ENCODE data around the gene OLFM1. TPM values are rescaled to one million over a fixed set of nuclear protein-coding genes. Genes with fewer than 3 reads are reported as not detected.
"Not testable (repeated sequence)": the region's sequence is repeated elsewhere in the genome, so short reads cannot be mapped to it uniquely, and the experiment has no call there.

Gene OLFM1
- total RNA-seq, 4 donors from 2014 or later: 0.64 to 17.5 (median 10.9) TPM

DNA sequence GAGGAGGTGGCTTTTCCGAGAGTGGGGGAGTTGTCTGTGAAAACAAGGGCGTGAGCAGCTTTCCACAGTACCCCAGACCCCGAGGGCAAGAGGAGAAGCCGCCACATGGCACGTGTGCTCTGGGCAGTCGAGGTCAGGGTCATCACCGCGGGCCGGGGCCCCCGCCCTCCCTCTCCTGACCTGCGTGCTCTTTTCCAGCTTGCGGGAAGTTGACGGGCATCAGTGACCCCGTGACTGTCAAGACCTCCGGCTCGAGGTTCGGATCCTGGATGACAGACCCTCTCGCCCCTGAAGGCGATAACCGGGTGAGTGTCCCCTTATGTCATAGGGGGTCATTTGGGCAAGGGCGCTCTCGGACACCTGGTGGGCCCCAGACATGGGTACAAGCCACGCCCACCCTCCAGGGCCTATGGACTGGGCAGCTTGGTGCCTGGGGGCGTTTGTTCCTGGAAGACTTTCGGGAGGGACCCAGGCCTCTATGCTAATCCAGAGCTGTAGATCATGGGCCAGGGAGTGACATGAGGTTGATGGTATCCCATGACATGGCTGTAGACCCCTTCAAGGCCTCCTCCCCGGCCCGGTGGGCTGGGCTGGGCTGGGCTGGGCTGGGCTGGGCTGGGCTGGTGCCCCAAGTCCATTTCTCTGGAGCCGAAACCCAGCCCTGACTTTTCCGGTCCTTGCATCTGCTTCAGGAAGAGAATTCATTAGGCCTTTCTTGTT, 19.2 kb downstream of the OLFM1 start:
- Histone ChIP-seq H3K4me3 (no peak overlapping the region), H3K27me3 (peaks cover 0 to 88% (median 3%) of the 10 kb centered on the region in 4 donors), H3K27ac (no peak overlapping the region), H3K36me3 (no peaks in the 10 kb centered on the region), H3K4me1 (peaks cover 0 to 18% (median 0%) of the 10 kb centered on the region in 3 donors), H3K9me3 (no peaks in the 10 kb centered on the region)
- no peak for TF ChIP-seq CTCF (IDR thresholded peaks at IDR 0.05)
- no peak for TF ChIP-seq POLR2A (IDR thresholded peaks at IDR 0.05)
- 73 to 100% methylated on average over 5 to 7 of the region's 29 CpGs for WGBS, 2 donors
- DNase-seq: no peak
- intact Hi-C loops (cut with DNase I): no loop called here

DNA sequence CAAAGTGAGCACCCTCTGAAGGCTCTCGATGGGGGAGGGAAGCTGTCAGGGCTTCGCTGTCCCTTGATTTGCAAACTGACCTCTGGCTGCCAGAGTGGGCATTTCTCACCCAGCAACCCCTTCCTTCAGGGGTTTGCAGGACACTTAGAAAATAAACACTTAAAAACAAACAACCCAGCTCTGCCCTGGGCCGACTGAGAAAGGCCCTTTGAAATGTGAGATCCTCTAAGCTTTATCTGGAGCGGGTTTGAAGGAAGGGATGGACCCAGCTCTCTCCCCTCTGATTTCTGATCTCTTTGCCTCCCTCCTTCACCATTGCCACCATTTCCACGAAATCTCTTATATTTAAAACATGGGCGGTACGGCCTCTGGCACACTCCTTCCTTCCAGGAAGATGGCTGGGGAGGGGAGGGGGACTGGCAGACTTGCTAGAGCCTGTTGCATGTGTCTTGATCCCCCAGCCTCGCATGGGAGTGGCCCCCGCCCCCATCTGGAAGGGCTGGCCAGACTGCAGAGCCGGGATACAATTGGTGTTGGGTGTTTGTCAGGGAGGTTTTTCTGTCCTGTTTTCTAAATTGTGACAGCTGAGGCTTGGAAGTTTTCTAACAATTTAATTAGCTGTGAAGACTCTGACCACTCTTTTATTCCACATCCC, 20.2 kb downstream of the OLFM1 start:
- H3K36me3 ChIP-seq: no peaks in the 10 kb centered on the region
- H3K4me1 ChIP-seq: peaks cover 0 to 14% (median 0%) of the 10 kb centered on the region in 3 donors
- no peaks in the 10 kb centered on the region for H3K9me3 ChIP-seq
- TF ChIP-seq POLR2A (IDR thresholded peaks at IDR 0.05) (no peak), CTCF (IDR thresholded peaks at IDR 0.05) (no peak)
- WGBS, 2 donors: 49 to 52% methylated on average over 5 to 10 of the region's 10 CpGs
- intact Hi-C loops (cut with DNase I): no loop called here
- no peak overlapping the region for H3K4me3 ChIP-seq
- H3K27me3 ChIP-seq: peaks cover 0 to 84% (median 3%) of the 10 kb centered on the region in 4 donors
- H3K27ac ChIP-seq: no peak overlapping the region
- DNase-seq: no peak

DNA sequence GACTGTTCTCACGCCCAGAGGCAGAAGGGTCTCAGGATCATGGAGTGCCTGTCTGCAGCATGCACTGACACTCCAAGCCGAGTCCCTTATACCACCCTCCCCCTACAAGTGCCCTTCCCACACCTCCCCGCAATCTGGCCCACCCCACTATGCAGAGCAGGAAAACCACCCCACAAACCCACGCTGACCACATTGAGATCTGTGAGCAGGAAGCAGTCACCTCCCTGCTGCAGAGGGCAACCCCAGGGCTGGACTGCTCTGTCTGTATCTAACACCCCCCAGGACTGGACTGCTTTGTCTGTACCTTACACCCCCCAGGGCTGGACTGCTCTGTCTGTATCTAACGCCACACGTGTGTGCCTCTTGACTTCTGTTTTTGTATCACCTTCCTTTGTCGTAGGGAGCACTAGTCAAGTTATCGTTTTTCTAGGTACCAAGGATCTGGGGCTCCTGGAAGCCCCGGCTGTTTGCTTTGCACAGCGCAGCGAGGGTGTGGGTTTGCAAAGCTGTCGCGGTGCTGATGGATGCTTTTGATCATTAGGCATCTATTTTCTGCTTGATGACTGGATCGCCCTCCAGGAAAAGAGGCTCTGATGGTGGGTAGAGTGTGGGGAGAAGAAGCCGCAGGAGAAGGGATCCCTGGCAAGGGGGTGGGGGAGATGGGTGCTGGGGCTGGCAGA, 21.5 kb downstream of the OLFM1 start:
- H3K27me3 ChIP-seq: peaks cover 0 to 73% (median 3%) of the 10 kb centered on the region in 4 donors
- H3K4me1 ChIP-seq: peaks cover 0 to 2% (median 0%) of the 10 kb centered on the region in 3 donors
- WGBS, 2 donors: 55 to 71% methylated on average over 9 to 14 of the region's 15 CpGs
- no peak overlapping the region for H3K27ac ChIP-seq
- H3K4me3 ChIP-seq: no peak overlapping the region
- H3K9me3 ChIP-seq: no peaks in the 10 kb centered on the region
- no peak for DNase-seq
- intact Hi-C loops (cut with DNase I): no loop called here
- no peak for TF ChIP-seq CTCF (IDR thresholded peaks at IDR 0.05)
- TF ChIP-seq POLR2A (IDR thresholded peaks at IDR 0.05): no peak
- no peaks in the 10 kb centered on the region for H3K36me3 ChIP-seq

DNA sequence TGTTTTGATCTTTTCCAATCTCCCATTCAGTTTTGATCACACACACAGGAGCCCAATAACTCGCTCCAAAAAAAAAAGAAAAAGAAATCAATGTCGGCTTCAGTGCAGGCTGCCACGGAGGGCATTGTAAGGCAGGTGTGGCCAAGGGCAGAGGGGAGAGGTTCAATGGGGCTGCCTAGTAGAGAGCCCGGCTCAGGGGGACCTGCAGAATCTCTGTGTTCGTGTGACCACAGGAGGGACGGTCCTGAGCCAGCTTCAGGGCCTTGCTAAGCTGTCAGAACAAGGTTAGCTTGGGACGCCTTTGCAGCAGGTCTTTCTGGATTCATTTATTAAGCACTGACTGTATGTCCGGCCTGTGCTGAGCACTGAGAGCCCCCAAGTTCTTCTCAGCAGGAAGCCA, 22.2 kb downstream of the OLFM1 start:
- no peak for DNase-seq
- WGBS, 2 donors: 73 to 87% methylated on average over 8 of the region's 8 CpGs
- Histone ChIP-seq H3K4me1 (no peaks in the 10 kb centered on the region), H3K27me3 (peaks cover 0 to 66% (median 3%) of the 10 kb centered on the region in 4 donors), H3K27ac (no peak overlapping the region), H3K9me3 (no peaks in the 10 kb centered on the region), H3K36me3 (no peaks in the 10 kb centered on the region), H3K4me3 (no peak overlapping the region)
- TF ChIP-seq CTCF (IDR thresholded peaks at IDR 0.05): no peak
- TF ChIP-seq POLR2A (IDR thresholded peaks at IDR 0.05): no peak
- intact Hi-C loops (cut with DNase I): no loop called here

- TF ChIP-seq POLR2A (IDR thresholded peaks at IDR 0.05) (no peak), CTCF (IDR thresholded peaks at IDR 0.05) (no peak)
- peaks cover 0 to 59% (median 3%) of the 10 kb centered on the region in 4 donors for H3K27me3 ChIP-seq
- no peaks in the 10 kb centered on the region for H3K4me1 ChIP-seq
- no peaks in the 10 kb centered on the region for H3K36me3 ChIP-seq
- DNase-seq: no peak
- intact Hi-C loops (cut with DNase I): no loop called here
- no peak overlapping the region for H3K4me3 ChIP-seq
- H3K9me3 ChIP-seq: no peaks in the 10 kb centered on the region
- no peak overlapping the region for H3K27ac ChIP-seq
- WGBS, 2 donors: 66 to 68% methylated on average over 13 to 14 of the region's 14 CpGs
Observed at GRCh38 chr9:135110416-135110815, 22.9 kb downstream of the OLFM1 start.

- H3K9me3 ChIP-seq, DNase-seq: not testable (repeated sequence)
Observed at GRCh38 chr9:135111600-135111999, 24.1 kb downstream of the OLFM1 start.

More at GRCh38 chr9:135111600-135111999, 24.1 kb downstream of the OLFM1 start:
- H3K4me1 ChIP-seq; H3K27ac ChIP-seq; H3K36me3 ChIP-seq; intact Hi-C loops (cut with DNase I); H3K4me3 ChIP-seq: not testable (repeated sequence)
- peaks cover 0 to 47% (median 3%) of the 10 kb centered on the region in 4 donors for H3K27me3 ChIP-seq
- 75 to 83% methylated on average over 9 to 10 of the region's 12 CpGs for WGBS, 2 donors

Measured in esophagus squamous epithelium (tissue), 5 donors.